K562 (cell line): Measurements from ENCODE around the gene MAP3K6. TPM values are rescaled to one million over a fixed set of nuclear protein-coding genes. Genes with fewer than 3 reads are reported as not detected.

ENCODE experiments used
- ARID3B ChIP-seq: fragments of 250-450 bp; sonication (Bioruptor Pico); IDR thresholded peaks from 2 replicates; pipeline ENCODE4 v1.4.0; 2020; ENCODE audit warnings: borderline replicate concordance
- ETV5 ChIP-seq: sonication (generic); formaldehyde crosslinking; IDR thresholded peaks from 2 replicates; pipeline ENCODE4 v1.4.0; 2020; ENCODE audit warnings: low read depth, mild to moderate bottlenecking, missing genetic modification reagents
- FOXJ3 ChIP-seq: sonication (generic); formaldehyde crosslinking; IDR thresholded peaks from 2 replicates; pipeline ENCODE4 v1.4.0; 2020; ENCODE audit warnings: mild to moderate bottlenecking, missing genetic modification reagents
- FOXM1 ChIP-seq, 2 experiments: fragments of 450-650 bp in 1 of 2; sonication (generic) in 1 of 2; formaldehyde crosslinking in 1 of 2; IDR thresholded peaks; 2 replicates each; pipeline versions ENCODE4 v1.6.1 to v1.9.0; 2017 to 2022; ENCODE audit warnings: low read depth in 2 of 2, mild to moderate bottlenecking in 2 of 2, missing genetic modification reagents in 1 of 2, moderate library complexity in 1 of 2
- KAT7 ChIP-seq: sonication (generic); formaldehyde crosslinking; IDR thresholded peaks from 2 replicates; pipeline ENCODE4 v1.8.0; 2022; ENCODE audit warnings: missing genetic modification reagents, mild to moderate bottlenecking, borderline replicate concordance
- KDM2B ChIP-seq: fragments of 250-450 bp; sonication (Bioruptor Pico); IDR thresholded peaks from 2 replicates; pipeline ENCODE4 v1.8.0; 2021; ENCODE audit warnings: mild to moderate bottlenecking, moderate library complexity
- MIER1 ChIP-seq: fragments of 450-650 bp; IDR thresholded peaks from 2 replicates; pipeline ENCODE4 v1.6.1; 2016; ENCODE audit warnings: antibody characterized with exemption, mild to moderate bottlenecking, low read depth
- MTA3 ChIP-seq: fragments of 450-650 bp; formaldehyde crosslinking; IDR thresholded peaks from 2 replicates; pipeline ENCODE4 v1.6.1; 2017; ENCODE audit warnings: mild to moderate bottlenecking, borderline replicate concordance
- NR3C1 ChIP-seq: sonication (generic); formaldehyde crosslinking; IDR thresholded peaks from 2 replicates; pipeline ENCODE4 v1.8.1; 2022; ENCODE audit warnings: missing genetic modification reagents
- POLR3G ChIP-seq: IDR thresholded peaks from 2 replicates; pipeline ENCODE4 v1.6.1; 2011; ENCODE audit not compliant: insufficient read length, insufficient replicate concordance; ENCODE audit errors: extremely low read depth
- SREBF1 ChIP-seq: fragments of 150-350 bp; IDR thresholded peaks from 2 replicates; pipeline ENCODE4 v1.6.1; 2014; ENCODE audit warnings: antibody characterized with exemption, low read depth, low read length, borderline replicate concordance
- TFAM ChIP-seq: fragments of 250-450 bp; sonication (Bioruptor Pico); conservative IDR thresholded peaks from 2 replicates; pipeline ENCODE4 v1.5.0; 2021; ENCODE audit warnings: mild to moderate bottlenecking, moderate library complexity
- ZNF76 ChIP-seq: fragments of 250-450 bp; sonication (Bioruptor Pico); IDR thresholded peaks from 2 replicates; pipeline ENCODE4 v1.4.0; 2020; ENCODE audit warnings: mild to moderate bottlenecking, moderate library complexity, borderline replicate concordance
- polyA plus RNA-seq, 8 experiments: library from polyadenylated mRNA; depleted of rRNA in 4 of 8; stranded (reverse) in 5 of 8; unstranded in 3 of 8; fragments of >200 nt; fragmentation: Nextera tagmentation in 2 of 8; fragmentation: Illumina TruSeq in 1 of 8; extraction: Ambion mirVana in 2 of 8; extraction: Trizol in 1 of 8; gene quantifications; 2 replicates each; pipeline versions ENCODE4 v1.2.1 to v1.2.3, GENCODE V29; 2011 to 2014; ENCODE audit warnings: inconsistent platforms in 1 of 8, missing spikeins in 1 of 8
- total RNA-seq, 7 experiments: library from RNA; depleted of rRNA in 6 of 7; stranded (reverse); fragments of >200 nt in 6 of 7; fragmentation: Illumina TruSeq in 2 of 7; extraction: Trizol in 2 of 7; gene quantifications; 2 replicates each; pipeline versions ENCODE4 v1.2.1 to v1.2.3, GENCODE V29; 2011 to 2021; ENCODE audit warnings: low replicate concordance in 1 of 7
- TF ChIP-seq, protein P1 (sequence below): sonication (generic); formaldehyde crosslinking; IDR thresholded peaks from 2 replicates; pipeline ENCODE4 v1.8.0; 2022; ENCODE audit warnings: mild to moderate bottlenecking, missing genetic modification reagents
- TF ChIP-seq, protein P2 (sequence below): sonication (generic); formaldehyde crosslinking; IDR thresholded peaks from 2 replicates; pipeline ENCODE4 v1.8.0; 2023; ENCODE audit warnings: missing genetic modification reagents, mild to moderate bottlenecking, borderline replicate concordance
- TF ChIP-seq, protein P3 (sequence below): fragments of 250-450 bp; sonication (Bioruptor Pico); IDR thresholded peaks from 2 replicates; pipeline ENCODE4 v1.4.0; 2020

MAP3K6 gene
- total and polyA plus RNA-seq, 9 of the 15 experiments (the other 6 are each of a cell fraction or from before 2014, with no cell fraction given), result 0.99 to 21.9 (median 7.0) TPM

GRCh38 chr1:27392778-27393635, 26.2 kb upstream of the MAP3K6 start (continued):
- TF ChIP-seq KAT7 (CRISPR knock-in tag) (0 out of 2 replicates have a peak, but pooled peaks have one; percentile 45), MIER1 (no peak), TFAM (CRISPR knock-in tag) (no peak), ARID3B (CRISPR knock-in tag) (no peak), FOXJ3 (CRISPR knock-in tag) (no peak), ZNF76 (CRISPR knock-in tag) (no peak), POLR3G (no peak), SREBF1 (no peak), FOXM1 (IDR thresholded peaks at IDR 0.05; ENCODE audit: low read depth) (no peak), FOXM1 (CRISPR knock-in tag; IDR thresholded peaks at IDR 0.05; ENCODE audit: low read depth) (no peak; the same call in 1 of the 2 replicates), KDM2B (CRISPR knock-in tag) (no peak), ETV5 (CRISPR knock-in tag) (no peak), MTA3 (no peak), NR3C1 (CRISPR knock-in tag) (no peak)
- TF ChIP-seq, protein P1, sequence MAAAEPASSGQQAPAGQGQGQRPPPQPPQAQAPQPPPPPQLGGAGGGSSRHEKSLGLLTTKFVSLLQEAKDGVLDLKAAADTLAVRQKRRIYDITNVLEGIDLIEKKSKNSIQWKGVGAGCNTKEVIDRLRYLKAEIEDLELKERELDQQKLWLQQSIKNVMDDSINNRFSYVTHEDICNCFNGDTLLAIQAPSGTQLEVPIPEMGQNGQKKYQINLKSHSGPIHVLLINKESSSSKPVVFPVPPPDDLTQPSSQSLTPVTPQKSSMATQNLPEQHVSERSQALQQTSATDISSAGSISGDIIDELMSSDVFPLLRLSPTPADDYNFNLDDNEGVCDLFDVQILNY, result no peak
- TF ChIP-seq, protein P2, sequence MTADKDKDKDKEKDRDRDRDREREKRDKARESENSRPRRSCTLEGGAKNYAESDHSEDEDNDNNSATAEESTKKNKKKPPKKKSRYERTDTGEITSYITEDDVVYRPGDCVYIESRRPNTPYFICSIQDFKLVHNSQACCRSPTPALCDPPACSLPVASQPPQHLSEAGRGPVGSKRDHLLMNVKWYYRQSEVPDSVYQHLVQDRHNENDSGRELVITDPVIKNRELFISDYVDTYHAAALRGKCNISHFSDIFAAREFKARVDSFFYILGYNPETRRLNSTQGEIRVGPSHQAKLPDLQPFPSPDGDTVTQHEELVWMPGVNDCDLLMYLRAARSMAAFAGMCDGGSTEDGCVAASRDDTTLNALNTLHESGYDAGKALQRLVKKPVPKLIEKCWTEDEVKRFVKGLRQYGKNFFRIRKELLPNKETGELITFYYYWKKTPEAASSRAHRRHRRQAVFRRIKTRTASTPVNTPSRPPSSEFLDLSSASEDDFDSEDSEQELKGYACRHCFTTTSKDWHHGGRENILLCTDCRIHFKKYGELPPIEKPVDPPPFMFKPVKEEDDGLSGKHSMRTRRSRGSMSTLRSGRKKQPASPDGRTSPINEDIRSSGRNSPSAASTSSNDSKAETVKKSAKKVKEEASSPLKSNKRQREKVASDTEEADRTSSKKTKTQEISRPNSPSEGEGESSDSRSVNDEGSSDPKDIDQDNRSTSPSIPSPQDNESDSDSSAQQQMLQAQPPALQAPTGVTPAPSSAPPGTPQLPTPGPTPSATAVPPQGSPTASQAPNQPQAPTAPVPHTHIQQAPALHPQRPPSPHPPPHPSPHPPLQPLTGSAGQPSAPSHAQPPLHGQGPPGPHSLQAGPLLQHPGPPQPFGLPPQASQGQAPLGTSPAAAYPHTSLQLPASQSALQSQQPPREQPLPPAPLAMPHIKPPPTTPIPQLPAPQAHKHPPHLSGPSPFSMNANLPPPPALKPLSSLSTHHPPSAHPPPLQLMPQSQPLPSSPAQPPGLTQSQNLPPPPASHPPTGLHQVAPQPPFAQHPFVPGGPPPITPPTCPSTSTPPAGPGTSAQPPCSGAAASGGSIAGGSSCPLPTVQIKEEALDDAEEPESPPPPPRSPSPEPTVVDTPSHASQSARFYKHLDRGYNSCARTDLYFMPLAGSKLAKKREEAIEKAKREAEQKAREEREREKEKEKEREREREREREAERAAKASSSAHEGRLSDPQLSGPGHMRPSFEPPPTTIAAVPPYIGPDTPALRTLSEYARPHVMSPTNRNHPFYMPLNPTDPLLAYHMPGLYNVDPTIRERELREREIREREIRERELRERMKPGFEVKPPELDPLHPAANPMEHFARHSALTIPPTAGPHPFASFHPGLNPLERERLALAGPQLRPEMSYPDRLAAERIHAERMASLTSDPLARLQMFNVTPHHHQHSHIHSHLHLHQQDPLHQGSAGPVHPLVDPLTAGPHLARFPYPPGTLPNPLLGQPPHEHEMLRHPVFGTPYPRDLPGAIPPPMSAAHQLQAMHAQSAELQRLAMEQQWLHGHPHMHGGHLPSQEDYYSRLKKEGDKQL (CRISPR knock-in tag), result peak; percentile 64; the same call in 1 of the 2 replicates
- TF ChIP-seq, protein P3, sequence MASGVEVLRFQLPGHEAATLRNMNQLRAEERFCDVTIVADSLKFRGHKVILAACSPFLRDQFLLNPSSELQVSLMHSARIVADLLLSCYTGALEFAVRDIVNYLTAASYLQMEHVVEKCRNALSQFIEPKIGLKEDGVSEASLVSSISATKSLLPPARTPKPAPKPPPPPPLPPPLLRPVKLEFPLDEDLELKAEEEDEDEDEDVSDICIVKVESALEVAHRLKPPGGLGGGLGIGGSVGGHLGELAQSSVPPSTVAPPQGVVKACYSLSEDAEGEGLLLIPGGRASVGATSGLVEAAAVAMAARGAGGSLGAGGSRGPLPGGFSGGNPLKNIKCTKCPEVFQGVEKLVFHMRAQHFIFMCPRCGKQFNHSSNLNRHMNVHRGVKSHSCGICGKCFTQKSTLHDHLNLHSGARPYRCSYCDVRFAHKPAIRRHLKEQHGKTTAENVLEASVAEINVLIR (CRISPR knock-in tag), result no peak
